HepG2 (cell line): Measurements from ENCODE around the gene PHF10. TPM values are rescaled to one million over a fixed set of nuclear protein-coding genes. Genes with fewer than 3 reads are reported as not detected.

Source experiments
- IKZF1 ChIP-seq: fragments of 450-650 bp; IDR thresholded peaks from 2 replicates; pipeline ENCODE4 v1.7.1; 2016
- RBAK ChIP-seq: sonication (generic); formaldehyde crosslinking; IDR thresholded peaks from 2 replicates; pipeline ENCODE4 v1.5.1; 2020; ENCODE audit warnings: mild to moderate bottlenecking, missing genetic modification reagents
- REL ChIP-seq: sonication (generic); formaldehyde crosslinking; conservative IDR thresholded peaks from 2 replicates; pipeline ENCODE4 v1.8.0; 2022; ENCODE audit warnings: mild to moderate bottlenecking, missing genetic modification reagents, moderate library complexity
- SMAD1 ChIP-seq: sonication (generic); formaldehyde crosslinking; IDR thresholded peaks from 2 replicates; pipeline ENCODE4 v1.4.0; 2020; ENCODE audit warnings: missing genetic modification reagents, low read depth, mild to moderate bottlenecking, borderline replicate concordance
- SNRNP70 ChIP-seq: fragments of 200-400 bp; formaldehyde crosslinking; IDR thresholded peaks from 2 replicates; pipeline ENCODE4 v1.6.1; 2017; ENCODE audit warnings: mild to moderate bottlenecking, low read depth, low read length, moderate library complexity
- THAP11 ChIP-seq: IDR thresholded peaks from 2 replicates; pipeline ENCODE4 v1.6.1; 2016; ENCODE audit warnings: missing biosample characterization, missing genetic modification reagents
- U2AF1 ChIP-seq: fragments of 200-400 bp; formaldehyde crosslinking; optimal IDR thresholded peaks from 2 replicates; pipeline ENCODE3; 2017; ENCODE audit warnings: mild to moderate bottlenecking, low read depth, low read length
- polyA plus RNA-seq, 8 experiments: library from polyadenylated mRNA; depleted of rRNA in 3 of 8; stranded (reverse) in 7 of 8; unstranded in 1 of 8; fragments of >200 nt; fragmentation: Illumina TruSeq in 4 of 8; extraction: Trizol in 4 of 8; gene quantifications; 2 replicates each; pipeline versions ENCODE4 v1.2.1 to v1.2.3, GENCODE V29; 2011 to 2016; ENCODE audit warnings: low read depth in 4 of 8, missing spikeins in 1 of 8, mixed read lengths in 1 of 8; ENCODE audit not compliant: insufficient read depth in 1 of 8
- total RNA-seq, 5 experiments: library from RNA; depleted of rRNA; stranded (reverse); fragments of >200 nt; fragmentation: Illumina TruSeq; extraction: Trizol; gene quantifications; 2 replicates each; pipeline ENCODE4 v1.2.3, GENCODE V29; 2016; ENCODE audit warnings: low read depth in 1 of 5
- TF ChIP-seq, protein P1 (sequence below), 2 experiments: sonication (generic) in 1 of 2; formaldehyde crosslinking in 1 of 2; IDR thresholded peaks; 2 replicates each; pipeline versions ENCODE4 v1.5.1 to v1.6.1; 2011 to 2020; ENCODE audit warnings: borderline replicate concordance in 1 of 2, low read depth in 1 of 2, low read length in 1 of 2, mild to moderate bottlenecking in 1 of 2, missing genetic modification reagents in 1 of 2, moderate library complexity in 1 of 2
- TF ChIP-seq, protein P2 (sequence below): sonication (generic); formaldehyde crosslinking; IDR thresholded peaks from 2 replicates; pipeline ENCODE4 v1.4.0; 2020; ENCODE audit warnings: mild to moderate bottlenecking, missing genetic modification reagents
- TF ChIP-seq, protein P3 (sequence below): IDR thresholded peaks from 2 replicates; pipeline ENCODE4 v1.6.1; 2016
- TF ChIP-seq, protein P4 (sequence below): sonication (generic); formaldehyde crosslinking; IDR thresholded peaks from 2 replicates; pipeline ENCODE4 v1.5.1; 2020; ENCODE audit warnings: mild to moderate bottlenecking, moderate library complexity, missing genetic modification reagents
- TF ChIP-seq, protein P5 (sequence below): sonication (generic); formaldehyde crosslinking; IDR thresholded peaks from 2 replicates; pipeline ENCODE4 v1.8.0; 2022; ENCODE audit warnings: missing genetic modification reagents, mild to moderate bottlenecking, inconsistent platforms, borderline replicate concordance
- TF ChIP-seq, protein P6 (sequence below): sonication (generic); formaldehyde crosslinking; IDR thresholded peaks from 2 replicates; pipeline ENCODE4 v1.4.0; 2020; ENCODE audit warnings: missing genetic modification reagents, borderline replicate concordance

The PHF10 gene
- total and polyA plus RNA-seq, 2 of the 13 experiments (the other 11 are each of a cell fraction or from before 2014, with no cell fraction given) = 42.1 to 84.1 TPM

DNA sequence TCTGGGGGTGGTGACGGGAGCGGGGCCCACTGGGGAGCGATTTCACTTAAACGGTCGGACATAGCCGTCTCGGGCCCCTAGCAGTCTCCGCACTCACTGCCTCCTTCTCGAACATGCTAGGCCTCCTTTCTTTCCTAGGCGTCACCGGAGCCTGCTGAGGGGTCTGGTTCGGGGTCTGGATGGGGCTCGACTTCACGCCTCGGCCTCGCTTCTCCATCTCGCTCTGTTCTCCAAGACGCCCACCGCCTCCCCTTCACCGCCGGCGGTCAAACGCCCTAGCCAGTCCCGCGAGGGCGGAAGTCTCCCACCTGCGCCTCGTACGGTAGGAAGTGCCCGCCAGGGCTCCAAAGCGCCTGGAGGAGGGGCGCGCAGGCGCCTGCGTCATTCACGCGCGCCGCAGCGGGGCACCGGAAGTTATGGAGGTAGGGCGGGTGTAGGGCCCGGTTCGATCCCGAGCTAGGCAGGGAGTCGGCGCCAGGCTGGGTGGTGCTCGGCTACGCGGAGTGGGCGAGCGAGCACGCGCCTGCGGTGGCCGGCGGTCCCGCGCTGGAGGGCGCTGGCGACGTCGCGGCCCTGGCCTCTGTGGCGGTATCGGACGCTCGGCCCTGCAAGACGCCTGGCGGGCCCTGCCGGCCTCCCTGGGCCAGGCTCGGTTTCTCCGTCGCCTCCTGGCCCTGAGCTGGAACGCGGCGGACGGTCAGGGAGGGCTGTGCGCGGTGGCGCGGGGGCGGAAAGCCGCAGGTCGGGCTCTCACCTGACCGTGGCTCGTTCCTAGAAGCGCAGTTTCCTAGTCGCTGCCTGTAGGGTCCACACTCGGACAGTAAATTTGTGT lies 27.2 kb upstream of the PHF10 start, which contains the start of the genes DYNLT2 and ERMARD (continued):
- TF ChIP-seq, protein P1, sequence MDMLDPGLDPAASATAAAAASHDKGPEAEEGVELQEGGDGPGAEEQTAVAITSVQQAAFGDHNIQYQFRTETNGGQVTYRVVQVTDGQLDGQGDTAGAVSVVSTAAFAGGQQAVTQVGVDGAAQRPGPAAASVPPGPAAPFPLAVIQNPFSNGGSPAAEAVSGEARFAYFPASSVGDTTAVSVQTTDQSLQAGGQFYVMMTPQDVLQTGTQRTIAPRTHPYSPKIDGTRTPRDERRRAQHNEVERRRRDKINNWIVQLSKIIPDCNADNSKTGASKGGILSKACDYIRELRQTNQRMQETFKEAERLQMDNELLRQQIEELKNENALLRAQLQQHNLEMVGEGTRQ (IDR thresholded peaks at IDR 0.05; ENCODE audit: low read depth, low read length) = no peak
- TF ChIP-seq, protein P1 (CRISPR knock-in tag; IDR thresholded peaks at IDR 0.05; ENCODE audit: borderline replicate concordance) = no peak; the same call in 1 of the 2 replicates
- TF ChIP-seq, protein P2, sequence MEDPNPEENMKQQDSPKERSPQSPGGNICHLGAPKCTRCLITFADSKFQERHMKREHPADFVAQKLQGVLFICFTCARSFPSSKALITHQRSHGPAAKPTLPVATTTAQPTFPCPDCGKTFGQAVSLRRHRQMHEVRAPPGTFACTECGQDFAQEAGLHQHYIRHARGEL = 0 out of 2 replicates have a peak, but pooled peaks have one; percentile 40
- peak; percentile 100 for TF ChIP-seq SMAD1 (CRISPR knock-in tag)
- TF ChIP-seq, protein P3, sequence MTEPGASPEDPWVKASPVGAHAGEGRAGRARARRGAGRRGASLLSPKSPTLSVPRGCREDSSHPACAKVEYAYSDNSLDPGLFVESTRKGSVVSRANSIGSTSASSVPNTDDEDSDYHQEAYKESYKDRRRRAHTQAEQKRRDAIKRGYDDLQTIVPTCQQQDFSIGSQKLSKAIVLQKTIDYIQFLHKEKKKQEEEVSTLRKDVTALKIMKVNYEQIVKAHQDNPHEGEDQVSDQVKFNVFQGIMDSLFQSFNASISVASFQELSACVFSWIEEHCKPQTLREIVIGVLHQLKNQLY = peak; percentile 64; the same call in 1 of the 2 replicates
- TF ChIP-seq THAP11 = peak; percentile 96
- no peak for TF ChIP-seq REL (CRISPR knock-in tag)
- TF ChIP-seq, protein P4, sequence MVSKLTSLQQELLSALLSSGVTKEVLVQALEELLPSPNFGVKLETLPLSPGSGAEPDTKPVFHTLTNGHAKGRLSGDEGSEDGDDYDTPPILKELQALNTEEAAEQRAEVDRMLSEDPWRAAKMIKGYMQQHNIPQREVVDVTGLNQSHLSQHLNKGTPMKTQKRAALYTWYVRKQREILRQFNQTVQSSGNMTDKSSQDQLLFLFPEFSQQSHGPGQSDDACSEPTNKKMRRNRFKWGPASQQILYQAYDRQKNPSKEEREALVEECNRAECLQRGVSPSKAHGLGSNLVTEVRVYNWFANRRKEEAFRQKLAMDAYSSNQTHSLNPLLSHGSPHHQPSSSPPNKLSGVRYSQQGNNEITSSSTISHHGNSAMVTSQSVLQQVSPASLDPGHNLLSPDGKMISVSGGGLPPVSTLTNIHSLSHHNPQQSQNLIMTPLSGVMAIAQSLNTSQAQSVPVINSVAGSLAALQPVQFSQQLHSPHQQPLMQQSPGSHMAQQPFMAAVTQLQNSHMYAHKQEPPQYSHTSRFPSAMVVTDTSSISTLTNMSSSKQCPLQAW = peak; percentile 98
- no peak for TF ChIP-seq SNRNP70
- TF ChIP-seq RBAK (CRISPR knock-in tag) = 0 out of 2 replicates have a peak, but pooled peaks have one; percentile 17
- no peak for TF ChIP-seq IKZF1
- TF ChIP-seq, protein P5, sequence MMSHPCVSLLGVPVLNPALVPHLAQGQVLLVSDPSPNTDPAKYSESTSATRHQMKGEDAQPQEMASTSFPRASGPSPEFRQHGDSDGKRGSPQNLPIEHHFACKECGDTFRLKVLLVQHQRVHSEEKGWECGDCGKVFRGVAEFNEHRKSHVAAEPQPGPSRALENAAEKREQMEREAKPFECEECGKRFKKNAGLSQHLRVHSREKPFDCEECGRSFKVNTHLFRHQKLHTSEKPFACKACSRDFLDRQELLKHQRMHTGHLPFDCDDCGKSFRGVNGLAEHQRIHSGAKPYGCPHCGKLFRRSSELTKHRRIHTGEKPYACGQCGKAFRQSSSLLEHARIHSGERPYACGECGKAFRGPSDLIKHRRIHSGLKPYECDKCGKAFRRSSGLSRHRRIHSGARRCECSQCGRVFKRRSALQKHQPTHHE (CRISPR knock-in tag) = peak; percentile 87; the same call in 1 of the 2 replicates
- no peak for TF ChIP-seq U2AF1
- TF ChIP-seq, protein P6, sequence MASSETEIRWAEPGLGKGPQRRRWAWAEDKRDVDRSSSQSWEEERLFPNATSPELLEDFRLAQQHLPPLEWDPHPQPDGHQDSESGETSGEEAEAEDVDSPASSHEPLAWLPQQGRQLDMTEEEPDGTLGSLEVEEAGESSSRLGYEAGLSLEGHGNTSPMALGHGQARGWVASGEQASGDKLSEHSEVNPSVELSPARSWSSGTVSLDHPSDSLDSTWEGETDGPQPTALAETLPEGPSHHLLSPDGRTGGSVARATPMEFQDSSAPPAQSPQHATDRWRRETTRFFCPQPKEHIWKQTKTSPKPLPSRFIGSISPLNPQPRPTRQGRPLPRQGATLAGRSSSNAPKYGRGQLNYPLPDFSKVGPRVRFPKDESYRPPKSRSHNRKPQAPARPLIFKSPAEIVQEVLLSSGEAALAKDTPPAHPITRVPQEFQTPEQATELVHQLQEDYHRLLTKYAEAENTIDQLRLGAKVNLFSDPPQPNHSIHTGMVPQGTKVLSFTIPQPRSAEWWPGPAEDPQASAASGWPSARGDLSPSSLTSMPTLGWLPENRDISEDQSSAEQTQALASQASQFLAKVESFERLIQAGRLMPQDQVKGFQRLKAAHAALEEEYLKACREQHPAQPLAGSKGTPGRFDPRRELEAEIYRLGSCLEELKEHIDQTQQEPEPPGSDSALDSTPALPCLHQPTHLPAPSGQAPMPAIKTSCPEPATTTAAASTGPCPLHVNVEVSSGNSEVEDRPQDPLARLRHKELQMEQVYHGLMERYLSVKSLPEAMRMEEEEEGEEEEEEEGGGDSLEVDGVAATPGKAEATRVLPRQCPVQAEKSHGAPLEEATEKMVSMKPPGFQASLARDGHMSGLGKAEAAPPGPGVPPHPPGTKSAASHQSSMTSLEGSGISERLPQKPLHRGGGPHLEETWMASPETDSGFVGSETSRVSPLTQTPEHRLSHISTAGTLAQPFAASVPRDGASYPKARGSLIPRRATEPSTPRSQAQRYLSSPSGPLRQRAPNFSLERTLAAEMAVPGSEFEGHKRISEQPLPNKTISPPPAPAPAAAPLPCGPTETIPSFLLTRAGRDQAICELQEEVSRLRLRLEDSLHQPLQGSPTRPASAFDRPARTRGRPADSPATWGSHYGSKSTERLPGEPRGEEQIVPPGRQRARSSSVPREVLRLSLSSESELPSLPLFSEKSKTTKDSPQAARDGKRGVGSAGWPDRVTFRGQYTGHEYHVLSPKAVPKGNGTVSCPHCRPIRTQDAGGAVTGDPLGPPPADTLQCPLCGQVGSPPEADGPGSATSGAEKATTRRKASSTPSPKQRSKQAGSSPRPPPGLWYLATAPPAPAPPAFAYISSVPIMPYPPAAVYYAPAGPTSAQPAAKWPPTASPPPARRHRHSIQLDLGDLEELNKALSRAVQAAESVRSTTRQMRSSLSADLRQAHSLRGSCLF (CRISPR knock-in tag) = 0 out of 2 replicates have a peak, but pooled peaks have one; percentile 46
